SKM-1 (cell line): ENCODE data around the gene AP1S1.
A peak's percentile ranks its signal among the peaks of the same experiment; 100 is the strongest.
"Not testable (repeated sequence)": the region's sequence is repeated elsewhere in the genome, so short reads cannot be mapped to it uniquely, and the experiment has no call there.

Experiments
- DNase-seq: peaks from one replicate; lab custom pipeline; 2025; ENCODE audit not compliant: unreplicated experiment; lab: John Stamatoyannopoulos, UW

AP1S1 gene

GRCh38 chr7:101199522-101199921, 45.2 kb downstream of the AP1S1 start:
- DNase-seq = not testable (repeated sequence)

GRCh38 chr7:101200504-101200861, 46.2 kb downstream of the AP1S1 start:
- DNase-seq = no peak

- no peak for DNase-seq
These were observed 46.8 kb downstream of the AP1S1 start, which contains the start of gene MOGAT3 for GRCh38 chr7:101200862-101201599. MOGAT3 (minus strand) TSS chr7:101201036; CDS start chr7:101200854, 182 bp downstream.

- no peak for DNase-seq
These were observed 47.7 kb downstream of the AP1S1 start for GRCh38 chr7:101201695-101202602.

- DNase-seq = no peak
These were observed 48.3 kb downstream of the AP1S1 start for GRCh38 chr7:101202603-101202918.

- peak; percentile 49 for DNase-seq
These were observed 49.8 kb downstream of the AP1S1 start for GRCh38 chr7:101203740-101204738.

GRCh38 chr7:101205901-101206664, 51.8 kb downstream of the AP1S1 start:
- DNase-seq = no peak

GRCh38 chr7:101206665-101207042, 52.4 kb downstream of the AP1S1 start:
- DNase-seq = no peak

GRCh38 chr7:101207459-101207858, 53.2 kb downstream of the AP1S1 start:
- no peak for DNase-seq

- no peak for DNase-seq
These were observed 54.5 kb downstream of the AP1S1 start for GRCh38 chr7:101208794-101209193.

GRCh38 chr7:101210143-101210542, 55.9 kb downstream of the AP1S1 start:
- no peak for DNase-seq
